Effector memory CD8-positive, alpha-beta T cell (primary cell): ENCODE measurements around the gene DOCK9.

Source experiments
- ATAC-seq: fragments of 150-1000 bp; cut with Tn5 transposase; replicated peaks from 2 replicates; pipeline ENCODE4 v1.10.0; 2021; ENCODE audit warnings: mild to moderate bottlenecking, moderate library complexity
- DNase-seq, 3 experiments: peaks; one replicate each; pipeline ENCODE4 v3.0.0; 2021
- H3K27ac Mint-ChIP-seq, 2 donors: one replicate each; pipeline ENCODE4 v1.8.0; 2022; ENCODE audit warnings: mild to moderate bottlenecking in 2 of 2, mixed read lengths in 2 of 2, moderate library complexity in 2 of 2
- H3K27me3 Mint-ChIP-seq, 2 donors: one replicate each; pipeline ENCODE4 v1.8.0; 2022; ENCODE audit warnings: mixed read lengths in 2 of 2
- H3K36me3 Mint-ChIP-seq: one replicate; pipeline ENCODE4 v1.8.0; 2022; ENCODE audit warnings: mild to moderate bottlenecking, moderate library complexity, mixed read lengths; ENCODE audit not compliant: insufficient read depth
- H3K4me1 Mint-ChIP-seq, 2 donors: one replicate each; pipeline ENCODE4 v1.8.0; 2022; ENCODE audit warnings: low read depth in 2 of 2, mixed read lengths in 2 of 2
- H3K4me3 Mint-ChIP-seq, 2 donors: one replicate each; pipeline ENCODE4 v1.8.0; 2022; ENCODE audit warnings: mild to moderate bottlenecking in 2 of 2, mixed read lengths in 2 of 2, moderate library complexity in 2 of 2
- H3K9me3 Mint-ChIP-seq, 2 donors: one replicate each; pipeline ENCODE4 v1.8.0; 2022; ENCODE audit warnings: mixed read lengths in 2 of 2

Gene DOCK9

DNA sequence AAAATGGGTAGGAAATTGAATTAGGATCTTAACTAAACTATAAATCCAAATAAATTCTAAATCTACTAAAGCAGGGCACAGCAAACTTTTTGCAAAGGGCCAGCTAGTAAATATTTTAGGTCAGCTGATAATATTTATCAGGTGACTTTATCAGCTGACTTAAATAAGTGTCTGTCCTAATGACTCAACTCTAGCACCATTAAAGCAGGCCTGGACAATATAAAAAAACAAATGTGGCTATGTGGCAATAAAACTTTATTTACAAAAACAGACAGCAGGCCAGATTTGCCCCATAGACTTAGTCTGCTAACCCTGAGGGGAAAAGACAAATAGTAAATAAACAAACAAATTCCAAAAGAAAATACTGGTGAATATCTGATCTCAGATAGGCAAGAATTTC lies 27.7 kb upstream of the DOCK9 start:
- ATAC-seq (no peak), DNase-seq (no peak)
- no peaks in the 10 kb centered on the region for H3K27me3 Mint-ChIP-seq
- H3K4me3 Mint-ChIP-seq: no peak overlapping the region
- H3K27ac Mint-ChIP-seq: no peak overlapping the region
- H3K36me3 Mint-ChIP-seq: no peaks in the 10 kb centered on the region
- no peaks in the 10 kb centered on the region for H3K9me3 Mint-ChIP-seq
- H3K4me1 Mint-ChIP-seq: peaks cover 29 to 30% of the 10 kb centered on the region in 2 donors

DNA sequence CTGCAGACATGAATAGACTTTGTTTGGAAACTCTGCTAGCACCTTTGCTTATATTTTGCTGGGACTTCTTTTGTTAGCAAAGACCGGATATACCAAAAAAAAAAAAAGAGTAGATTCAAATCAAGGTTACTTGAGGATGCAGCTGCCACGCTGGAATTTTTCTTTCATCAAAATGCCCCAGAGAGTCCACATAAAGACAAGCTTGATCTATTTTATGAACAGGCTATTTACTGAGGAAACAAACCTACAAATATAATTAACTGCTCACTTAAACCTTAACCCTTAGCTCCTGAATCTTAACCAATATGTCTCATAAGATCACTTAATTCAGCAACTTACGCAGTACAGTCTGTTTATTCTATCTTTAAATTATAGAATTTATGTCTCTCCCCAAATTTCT lies 27.1 kb upstream of the DOCK9 start:
- Mint-ChIP-seq H3K4me1 (peaks cover 36% of the 10 kb centered on the region in 2 donors), H3K9me3 (no peaks in the 10 kb centered on the region), H3K27me3 (no peaks in the 10 kb centered on the region), H3K36me3 (no peaks in the 10 kb centered on the region), H3K4me3 (no peak overlapping the region), H3K27ac (no peak overlapping the region)
- no peak for ATAC-seq
- DNase-seq: no peak

DNA sequence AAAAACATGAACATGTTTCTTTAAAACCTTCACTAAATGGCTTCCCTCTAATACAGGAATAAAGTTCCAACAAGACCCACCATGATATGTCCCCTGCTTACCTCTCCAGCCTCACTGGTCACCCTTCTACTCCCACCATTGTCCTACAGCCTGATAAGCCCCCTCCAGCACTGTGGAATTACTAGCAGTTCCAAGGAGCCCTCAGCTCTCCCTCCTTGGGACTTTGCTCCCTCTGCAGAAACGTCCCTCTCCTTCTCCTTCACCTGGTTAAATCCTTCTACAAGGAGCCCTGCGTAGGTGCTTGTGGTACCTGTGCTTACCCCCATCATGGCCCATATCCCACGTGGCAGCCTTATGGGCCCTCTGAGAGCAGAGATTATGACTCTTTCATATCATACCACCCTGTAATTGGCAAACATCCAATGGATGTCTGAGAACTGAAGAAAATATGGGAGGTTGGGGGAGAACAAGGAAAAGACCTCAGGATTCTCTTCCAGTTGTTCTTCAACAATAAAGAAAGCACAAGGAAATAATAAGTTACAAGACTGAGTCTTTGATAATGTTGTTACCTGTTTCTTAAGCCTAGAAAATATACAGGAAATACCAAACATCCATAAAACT lies 26.1 kb upstream of the DOCK9 start:
- H3K9me3 Mint-ChIP-seq: no peaks in the 10 kb centered on the region
- H3K4me3 Mint-ChIP-seq: no peak overlapping the region
- ATAC-seq: no peak
- no peaks in the 10 kb centered on the region for H3K27me3 Mint-ChIP-seq
- H3K4me1 Mint-ChIP-seq: peaks cover 43 to 46% of the 10 kb centered on the region in 2 donors
- DNase-seq: no peak
- no peaks in the 10 kb centered on the region for H3K36me3 Mint-ChIP-seq
- H3K27ac Mint-ChIP-seq: peak overlapping the region; percentile 1 to 5

DNA sequence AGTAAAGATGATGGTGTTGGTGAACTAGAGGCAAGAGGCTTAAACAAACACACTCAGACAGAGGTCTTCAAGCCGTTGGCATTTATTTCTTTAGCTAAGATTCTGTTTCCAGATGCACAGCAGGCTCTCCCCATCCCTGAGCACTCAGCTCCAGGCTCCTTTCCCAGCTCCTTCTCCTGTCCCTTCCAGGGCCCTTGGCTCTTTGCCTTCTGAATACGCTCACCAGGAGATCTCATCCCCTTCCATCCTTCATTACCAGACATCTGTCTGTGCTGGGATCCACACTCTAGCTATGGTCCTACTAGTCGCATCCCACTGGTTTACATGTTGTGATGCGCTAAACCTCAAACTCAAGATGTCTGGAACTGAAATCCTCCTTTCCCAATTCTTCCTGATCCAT lies 25.3 kb upstream of the DOCK9 start:
- no peak overlapping the region for H3K4me3 Mint-ChIP-seq
- H3K27me3 Mint-ChIP-seq: no peaks in the 10 kb centered on the region
- no peaks in the 10 kb centered on the region for H3K9me3 Mint-ChIP-seq
- peaks cover 48 to 51% of the 10 kb centered on the region in 2 donors for H3K4me1 Mint-ChIP-seq
- DNase-seq: no peak
- peak overlapping the region; percentile 1 to 5 for H3K27ac Mint-ChIP-seq
- no peak for ATAC-seq
- H3K36me3 Mint-ChIP-seq: no peaks in the 10 kb centered on the region

DNA sequence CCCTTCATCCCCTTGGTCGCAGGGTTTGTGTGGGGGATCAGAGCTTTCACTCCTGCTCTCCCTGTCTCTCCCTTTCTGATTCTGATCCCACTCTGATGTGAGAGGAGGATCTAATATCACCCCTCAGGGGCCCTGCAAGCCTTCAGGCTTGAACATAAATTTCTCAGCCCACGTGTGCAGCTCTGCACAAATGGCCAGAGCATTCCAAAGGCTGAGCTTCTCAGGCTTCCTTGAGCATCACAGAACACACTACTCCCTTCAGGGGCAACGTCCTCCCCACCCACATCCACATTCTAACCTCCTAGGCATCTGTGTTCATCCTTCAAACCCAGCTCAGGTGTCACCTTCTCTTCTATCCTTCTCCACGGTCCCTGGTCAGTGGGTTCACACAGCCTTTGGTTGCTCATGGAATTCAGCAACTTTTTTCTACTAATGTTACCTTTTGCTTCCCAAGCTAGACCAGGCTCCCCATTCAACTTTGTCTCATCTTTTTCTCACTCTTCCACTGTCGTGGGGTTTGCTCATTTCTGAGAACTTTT lies 24.4 kb upstream of the DOCK9 start:
- H3K27me3 Mint-ChIP-seq: no peaks in the 10 kb centered on the region
- H3K36me3 Mint-ChIP-seq: no peaks in the 10 kb centered on the region
- H3K4me1 Mint-ChIP-seq: peaks cover 51 to 57% of the 10 kb centered on the region in 2 donors
- ATAC-seq: no peak
- peak overlapping the region in 1 of 2 donors; percentile 33 for H3K27ac Mint-ChIP-seq
- no peak for DNase-seq
- H3K9me3 Mint-ChIP-seq: no peaks in the 10 kb centered on the region
- H3K4me3 Mint-ChIP-seq: no peak overlapping the region

DNA sequence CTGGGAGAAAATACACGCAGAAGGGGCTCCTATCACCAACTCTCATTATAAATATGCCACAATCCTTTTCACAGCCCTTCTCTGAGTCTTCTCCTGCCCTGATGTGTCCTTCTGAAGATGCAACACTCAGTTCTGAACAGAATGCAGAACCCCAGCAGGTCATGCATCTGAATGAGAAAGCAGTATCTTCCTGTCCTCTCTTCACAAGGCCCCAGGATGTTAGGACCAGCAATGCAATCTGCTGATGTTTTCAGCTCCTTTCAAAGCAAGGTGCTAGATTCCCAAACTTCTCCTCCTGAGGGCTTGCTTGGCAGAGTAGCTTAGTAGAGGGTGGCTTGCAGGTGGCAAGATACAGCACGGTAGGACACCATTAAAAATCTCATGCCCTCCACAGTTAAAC lies 22.3 kb upstream of the DOCK9 start:
- Mint-ChIP-seq H3K4me3 (peak overlapping the region in 1 of 2 donors; percentile 23), H3K4me1 (peaks cover 51 to 66% of the 10 kb centered on the region in 2 donors), H3K27ac (peak overlapping the region in 1 of 2 donors; percentile 51), H3K27me3 (no peaks in the 10 kb centered on the region), H3K9me3 (no peaks in the 10 kb centered on the region), H3K36me3 (no peaks in the 10 kb centered on the region)
- ATAC-seq (no peak), DNase-seq (no peak)

DNA sequence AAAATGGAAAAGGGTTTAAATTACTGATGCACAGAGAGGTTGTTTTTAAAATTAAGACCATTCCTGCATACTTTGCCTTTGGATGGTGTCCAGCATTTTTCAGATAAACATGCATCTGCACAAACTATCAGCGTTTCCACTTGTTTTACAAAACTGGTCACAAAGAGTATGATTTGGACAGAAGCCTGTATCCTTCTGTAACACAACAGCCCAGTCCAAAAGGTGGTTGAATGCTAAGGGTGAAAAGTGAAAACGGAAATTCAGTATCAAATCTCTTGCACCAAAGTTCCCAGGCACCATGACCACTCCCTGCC lies 21.7 kb upstream of the DOCK9 start:
- no peak for ATAC-seq
- H3K36me3 Mint-ChIP-seq: no peaks in the 10 kb centered on the region
- DNase-seq: no peak
- H3K9me3 Mint-ChIP-seq: no peaks in the 10 kb centered on the region
- H3K4me1 Mint-ChIP-seq: peaks cover 54 to 69% of the 10 kb centered on the region in 2 donors
- peak overlapping the region in 1 of 2 donors; percentile 23 for H3K4me3 Mint-ChIP-seq
- no peaks in the 10 kb centered on the region for H3K27me3 Mint-ChIP-seq
- peak overlapping the region in 1 of 2 donors; percentile 29 for H3K27ac Mint-ChIP-seq

DNA sequence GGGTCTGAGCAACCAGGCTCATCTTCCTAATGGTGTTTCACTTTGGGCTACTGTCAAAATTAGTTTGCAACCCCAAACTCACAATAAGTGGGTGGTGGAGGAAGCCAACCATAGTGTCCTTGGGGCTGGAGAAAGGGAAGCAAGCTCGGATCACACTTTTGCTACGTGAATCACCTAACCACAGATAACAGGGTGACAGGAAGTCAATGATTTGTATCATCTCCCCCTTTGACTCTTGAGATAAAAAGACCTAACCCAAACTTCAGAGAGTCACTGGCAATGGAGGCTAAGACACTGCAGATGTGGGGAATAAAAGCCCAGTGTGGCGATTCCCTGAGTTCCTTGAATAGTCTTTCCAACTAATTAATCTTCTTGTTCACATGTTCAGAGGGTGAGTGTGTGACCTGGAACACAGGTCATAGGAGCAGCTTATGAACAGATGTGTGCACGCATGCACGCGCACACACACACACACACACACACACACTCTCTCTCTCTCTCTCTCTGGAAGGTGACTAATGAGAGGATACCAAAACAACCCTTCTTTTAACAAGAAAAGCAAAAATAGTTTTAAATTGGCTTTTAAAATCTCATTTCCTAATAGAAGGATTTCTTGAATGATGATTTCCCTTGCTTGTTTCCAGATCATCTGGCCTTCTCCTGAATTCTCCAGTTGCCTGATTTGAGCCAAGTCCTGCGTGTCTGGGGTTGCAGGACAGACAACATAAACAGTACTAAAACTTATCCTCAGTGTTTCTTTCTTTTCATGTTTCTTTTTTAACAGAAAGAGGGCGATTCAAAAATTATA lies 21.2 kb upstream of the DOCK9 start:
- peak overlapping the region; percentile 8 to 23 for H3K4me3 Mint-ChIP-seq
- ATAC-seq (peak; percentile 81), DNase-seq (no peak)
- H3K9me3 Mint-ChIP-seq: no peaks in the 10 kb centered on the region
- no peaks in the 10 kb centered on the region for H3K36me3 Mint-ChIP-seq
- no peaks in the 10 kb centered on the region for H3K27me3 Mint-ChIP-seq
- peaks cover 53 to 67% of the 10 kb centered on the region in 2 donors for H3K4me1 Mint-ChIP-seq
- H3K27ac Mint-ChIP-seq: peak overlapping the region in 1 of 2 donors; percentile 29

DNA sequence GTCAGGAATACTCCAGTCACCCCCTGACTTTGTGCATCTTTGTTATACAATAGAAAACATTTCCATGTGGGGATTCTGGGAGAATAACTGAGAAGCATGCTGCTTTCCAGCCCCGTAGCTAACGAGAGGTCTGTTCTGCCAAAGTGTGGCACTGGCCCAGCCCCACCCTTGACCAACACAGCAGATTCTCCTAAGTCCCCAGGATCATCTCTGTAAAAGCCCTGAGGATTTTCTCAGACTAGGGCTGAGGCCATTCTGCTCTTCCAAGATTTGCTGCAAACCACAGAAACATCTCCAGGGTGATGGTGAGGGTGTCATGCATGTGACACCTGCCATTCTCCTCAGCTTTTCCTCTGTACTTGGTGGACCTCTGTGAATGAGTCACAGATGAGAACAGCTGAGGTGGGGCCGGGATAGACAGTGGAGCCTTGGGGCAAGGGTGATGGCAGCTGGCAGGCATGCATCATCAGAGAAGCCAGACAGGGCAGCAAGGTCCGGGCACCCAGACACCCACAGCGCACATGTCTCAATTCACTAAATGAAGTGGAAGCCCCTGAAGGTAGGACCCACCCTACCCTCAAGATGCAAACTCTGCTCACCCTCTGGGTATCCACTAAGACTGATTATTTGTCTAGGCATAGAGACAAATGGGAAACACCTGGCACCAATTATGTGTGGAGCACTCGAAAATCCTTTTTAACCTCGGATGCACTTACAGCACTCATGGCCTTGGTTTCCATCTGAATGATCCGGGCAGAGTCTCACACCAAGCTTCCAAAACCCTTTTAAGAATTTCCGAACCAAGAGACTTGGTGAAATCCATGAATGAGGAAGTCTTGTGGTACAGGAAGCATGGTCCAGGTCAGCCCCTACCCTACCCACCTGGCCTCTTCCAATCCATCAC lies 20.1 kb upstream of the DOCK9 start:
- H3K9me3 Mint-ChIP-seq: no peaks in the 10 kb centered on the region
- no peaks in the 10 kb centered on the region for H3K27me3 Mint-ChIP-seq
- H3K36me3 Mint-ChIP-seq: no peaks in the 10 kb centered on the region
- H3K4me1 Mint-ChIP-seq: peaks cover 46 to 58% of the 10 kb centered on the region in 2 donors
- H3K4me3 Mint-ChIP-seq: no peak overlapping the region
- H3K27ac Mint-ChIP-seq: peak overlapping the region in 1 of 2 donors; percentile 27
- ATAC-seq (no peak), DNase-seq (no peak)

DNA sequence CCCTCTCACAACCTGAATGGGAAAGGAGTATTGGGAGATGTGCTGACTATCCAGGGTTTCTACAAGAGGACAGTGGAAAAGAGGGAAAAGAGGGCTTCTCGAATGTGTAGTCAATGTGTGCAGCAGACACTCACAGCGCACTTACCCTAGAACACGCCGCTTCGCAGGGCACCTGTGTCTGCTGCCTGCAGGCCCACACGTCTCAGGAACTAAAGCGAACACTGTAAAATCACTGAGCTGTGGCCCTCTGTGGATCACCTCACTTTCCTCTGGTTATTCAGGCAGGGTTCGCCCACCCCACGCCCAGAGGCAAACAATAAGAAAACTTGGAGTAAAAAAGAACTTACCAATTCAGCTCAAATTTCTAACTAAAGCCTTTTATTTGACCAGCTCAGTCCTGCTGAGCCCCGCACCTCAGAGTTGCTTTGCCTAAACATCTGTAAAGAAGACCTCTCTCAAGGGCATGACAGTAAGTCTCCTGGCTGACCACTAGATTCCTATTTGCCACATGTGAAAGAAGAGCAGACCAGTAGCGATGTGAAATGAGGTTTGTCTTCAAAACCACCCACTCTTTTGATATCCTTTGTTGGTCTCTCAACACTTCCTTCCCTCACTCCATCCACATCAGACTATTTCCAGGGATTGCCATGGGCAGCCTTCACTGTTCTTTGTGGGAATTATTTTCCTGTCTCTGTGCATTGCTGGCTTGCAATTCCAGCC lies 19.3 kb upstream of the DOCK9 start:
- H3K36me3 Mint-ChIP-seq: no peaks in the 10 kb centered on the region
- H3K9me3 Mint-ChIP-seq: no peaks in the 10 kb centered on the region
- H3K4me1 Mint-ChIP-seq: peaks cover 41 to 53% of the 10 kb centered on the region in 2 donors
- ATAC-seq: no peak
- no peak overlapping the region for H3K4me3 Mint-ChIP-seq
- no peak for DNase-seq
- H3K27me3 Mint-ChIP-seq: no peaks in the 10 kb centered on the region
- H3K27ac Mint-ChIP-seq: peak overlapping the region in 1 of 2 donors; percentile 27

DNA sequence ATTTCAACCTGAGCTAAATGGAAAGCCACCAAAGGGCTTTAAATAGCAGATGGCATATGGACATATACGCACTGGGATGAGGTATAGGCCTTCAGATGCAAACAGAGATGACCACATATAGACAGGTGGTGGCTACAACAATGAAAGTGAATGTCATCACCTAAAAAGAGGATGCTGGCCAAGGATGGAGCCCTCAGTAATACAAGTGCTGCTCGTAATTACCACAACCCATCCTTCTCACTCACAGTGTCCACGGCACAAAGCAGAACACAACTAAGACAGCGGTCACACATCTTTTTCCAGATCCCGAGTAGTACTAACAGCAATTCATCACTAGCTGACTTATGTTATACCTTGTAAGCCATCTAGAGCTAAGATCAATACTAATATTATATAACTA lies 18.2 kb upstream of the DOCK9 start:
- Mint-ChIP-seq H3K4me3 (no peak overlapping the region), H3K36me3 (no peaks in the 10 kb centered on the region), H3K27ac (no peak overlapping the region), H3K9me3 (no peaks in the 10 kb centered on the region), H3K4me1 (peaks cover 38 to 45% of the 10 kb centered on the region in 2 donors), H3K27me3 (no peaks in the 10 kb centered on the region)
- ATAC-seq: no peak
- no peak for DNase-seq

DNA sequence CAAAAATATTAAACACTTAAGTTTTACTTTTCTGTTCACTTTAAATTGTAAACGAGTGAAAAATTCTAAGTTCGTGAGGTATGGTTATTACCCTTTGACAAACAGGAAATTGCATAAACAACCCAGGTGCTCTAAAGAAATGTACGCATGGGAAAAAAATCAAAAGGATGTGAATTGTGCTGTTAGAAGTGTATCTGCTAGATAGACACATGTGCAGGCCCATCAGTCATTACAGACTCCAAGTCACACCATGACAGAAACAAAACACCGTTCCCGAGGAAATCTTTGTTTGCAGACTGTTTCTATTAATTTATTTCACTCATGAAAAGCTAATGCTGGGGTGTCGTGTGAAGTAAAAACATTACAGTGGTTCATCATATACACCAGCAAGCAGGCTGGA lies 17.0 kb upstream of the DOCK9 start:
- Mint-ChIP-seq H3K9me3 (no peaks in the 10 kb centered on the region), H3K27me3 (no peaks in the 10 kb centered on the region), H3K4me1 (peaks cover 28 to 36% of the 10 kb centered on the region in 2 donors), H3K4me3 (peak overlapping the region in 1 of 2 donors; percentile 15), H3K36me3 (no peaks in the 10 kb centered on the region), H3K27ac (peak overlapping the region in 1 of 2 donors; percentile 64)
- DNase-seq (no peak), ATAC-seq (peak; percentile 67)

DNA sequence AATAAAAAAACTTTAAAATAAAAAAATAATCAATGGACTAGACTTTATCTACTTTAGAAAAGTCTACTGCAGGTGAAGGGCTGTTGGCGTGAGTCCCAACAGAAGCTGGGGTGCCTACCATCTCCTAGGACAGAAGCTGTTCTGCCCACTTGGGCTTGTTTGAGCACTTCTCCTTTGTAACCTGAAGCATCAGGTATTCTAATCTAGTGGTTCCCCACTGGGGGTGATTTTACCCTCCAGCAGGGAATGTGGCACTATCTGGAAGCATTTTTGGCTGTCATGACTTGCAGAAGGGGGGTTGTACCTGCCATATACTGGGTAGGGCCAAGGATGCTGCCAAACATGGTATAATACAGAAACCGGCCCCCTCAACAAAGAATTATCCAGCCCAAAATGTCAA lies 16.2 kb upstream of the DOCK9 start:
- peak overlapping the region in 1 of 2 donors; percentile 12 for H3K27ac Mint-ChIP-seq
- no peak overlapping the region for H3K4me3 Mint-ChIP-seq
- no peaks in the 10 kb centered on the region for H3K36me3 Mint-ChIP-seq
- H3K4me1 Mint-ChIP-seq: peaks cover 20 to 29% of the 10 kb centered on the region in 2 donors
- no peaks in the 10 kb centered on the region for H3K27me3 Mint-ChIP-seq
- no peak for ATAC-seq
- H3K9me3 Mint-ChIP-seq: no peaks in the 10 kb centered on the region
- no peak for DNase-seq
